ENCODE data around the gene TMEM127.

Gene TMEM127

GRCh38 chr2:96204836-96205624, 60.8 kb downstream of the TMEM127 start:
- H3K4me3 ChIP-seq (ENCODE audit: insufficient read length, low read depth) = no peak overlapping the region

GRCh38 chr2:96203130-96204028, 62.4 kb downstream of the TMEM127 start:
- TF ChIP-seq YY1 (IDR thresholded peaks at IDR 0.05; ENCODE audit: insufficient read depth, insufficient read length) = no peak
- no peak for TF ChIP-seq ZNF274 (IDR thresholded peaks at IDR 0.05; ENCODE audit: low read depth, low read length)
- no peak for TF ChIP-seq SUZ12 (IDR thresholded peaks at IDR 0.05; ENCODE audit: extremely low read depth, insufficient read depth, insufficient read length)
- Histone ChIP-seq H3K4me3 (ENCODE audit: insufficient read length, low read depth) (no peak overlapping the region), H3K27me3 (ENCODE audit: insufficient read depth, insufficient read length) (no peaks in the 10 kb centered on the region), H3K36me3 (ENCODE audit: insufficient read depth, insufficient read length, low read length) (peaks cover 18% of the 10 kb centered on the region), H3K4me1 (ENCODE audit: insufficient read depth, insufficient read length) (peaks cover 2% of the 10 kb centered on the region), H3K9ac (ENCODE audit: insufficient read length, low read depth) (no peak overlapping the region), H3K9me3 (ENCODE audit: insufficient read depth, low read length) (no peaks in the 10 kb centered on the region)
- no peak for DNase-seq (ENCODE audit: low read depth, low spot score)

More at GRCh38 chr2:96204836-96205624, 60.8 kb downstream of the TMEM127 start:
- no peak for TF ChIP-seq ZNF274 (IDR thresholded peaks at IDR 0.05; ENCODE audit: low read depth, low read length)
- no peak for TF ChIP-seq SUZ12 (IDR thresholded peaks at IDR 0.05; ENCODE audit: extremely low read depth, insufficient read depth, insufficient read length)
- no peak for TF ChIP-seq YY1 (IDR thresholded peaks at IDR 0.05; ENCODE audit: insufficient read depth, insufficient read length)
- no peak for DNase-seq (ENCODE audit: low read depth, low spot score)
- Histone ChIP-seq H3K9me3 (ENCODE audit: insufficient read depth, low read length) (no peaks in the 10 kb centered on the region), H3K36me3 (ENCODE audit: insufficient read depth, insufficient read length, low read length) (peaks cover 15% of the 10 kb centered on the region), H3K4me1 (ENCODE audit: insufficient read depth, insufficient read length) (peaks cover 6% of the 10 kb centered on the region), H3K27me3 (ENCODE audit: insufficient read depth, insufficient read length) (no peaks in the 10 kb centered on the region), H3K9ac (ENCODE audit: insufficient read length, low read depth) (no peak overlapping the region)

GRCh38 chr2:96202152-96202854, 63.5 kb downstream of the TMEM127 start:
- H3K4me1 ChIP-seq (ENCODE audit: insufficient read depth, insufficient read length) = peaks cover 2% of the 10 kb centered on the region
- TF ChIP-seq YY1 (IDR thresholded peaks at IDR 0.05; ENCODE audit: insufficient read depth, insufficient read length) (no peak), SUZ12 (IDR thresholded peaks at IDR 0.05; ENCODE audit: extremely low read depth, insufficient read depth, insufficient read length) (no peak), ZNF274 (IDR thresholded peaks at IDR 0.05; ENCODE audit: low read depth, low read length) (no peak)
- no peak overlapping the region for H3K4me3 ChIP-seq (ENCODE audit: insufficient read length, low read depth)
- H3K9me3 ChIP-seq (ENCODE audit: insufficient read depth, low read length) = no peaks in the 10 kb centered on the region
- peaks cover 18% of the 10 kb centered on the region for H3K36me3 ChIP-seq (ENCODE audit: insufficient read depth, insufficient read length, low read length)
- H3K27me3 ChIP-seq (ENCODE audit: insufficient read depth, insufficient read length) = no peaks in the 10 kb centered on the region
- H3K9ac ChIP-seq (ENCODE audit: insufficient read length, low read depth) = no peak overlapping the region
- DNase-seq (ENCODE audit: low read depth, low spot score) = no peak

- TF ChIP-seq ZNF274 (IDR thresholded peaks at IDR 0.05; ENCODE audit: low read depth, low read length) (no peak), YY1 (IDR thresholded peaks at IDR 0.05; ENCODE audit: insufficient read depth, insufficient read length) (no peak), SUZ12 (IDR thresholded peaks at IDR 0.05; ENCODE audit: extremely low read depth, insufficient read depth, insufficient read length) (no peak)
- no peaks in the 10 kb centered on the region for H3K4me1 ChIP-seq (ENCODE audit: insufficient read depth, insufficient read length)
- no peak overlapping the region for H3K9ac ChIP-seq (ENCODE audit: insufficient read length, low read depth)
Measured at GRCh38 chr2:96201338-96201737, 64.5 kb downstream of the TMEM127 start.

GRCh38 chr2:96198921-96199320, 66.9 kb downstream of the TMEM127 start:
- TF ChIP-seq YY1 (IDR thresholded peaks at IDR 0.05; ENCODE audit: insufficient read depth, insufficient read length) (no peak), ZNF274 (IDR thresholded peaks at IDR 0.05; ENCODE audit: low read depth, low read length) (no peak), SUZ12 (IDR thresholded peaks at IDR 0.05; ENCODE audit: extremely low read depth, insufficient read depth, insufficient read length) (no peak)
- no peak overlapping the region for H3K4me3 ChIP-seq (ENCODE audit: insufficient read length, low read depth)
- H3K27me3 ChIP-seq (ENCODE audit: insufficient read depth, insufficient read length) = no peaks in the 10 kb centered on the region
- no peaks in the 10 kb centered on the region for H3K9me3 ChIP-seq (ENCODE audit: insufficient read depth, low read length)
- peaks cover 28% of the 10 kb centered on the region for H3K36me3 ChIP-seq (ENCODE audit: insufficient read depth, insufficient read length, low read length)
- no peaks in the 10 kb centered on the region for H3K4me1 ChIP-seq (ENCODE audit: insufficient read depth, insufficient read length)
- no peak for DNase-seq (ENCODE audit: low read depth, low spot score)
- H3K9ac ChIP-seq (ENCODE audit: insufficient read length, low read depth) = no peak overlapping the region

More at GRCh38 chr2:96201338-96201737, 64.5 kb downstream of the TMEM127 start:
- no peak for DNase-seq (ENCODE audit: low read depth, low spot score)
- H3K4me3 ChIP-seq (ENCODE audit: insufficient read length, low read depth) = no peak overlapping the region
- H3K27me3 ChIP-seq (ENCODE audit: insufficient read depth, insufficient read length) = no peaks in the 10 kb centered on the region
- peaks cover 14% of the 10 kb centered on the region for H3K36me3 ChIP-seq (ENCODE audit: insufficient read depth, insufficient read length, low read length)
- H3K9me3 ChIP-seq (ENCODE audit: insufficient read depth, low read length) = no peaks in the 10 kb centered on the region

Data from NT2/D1 (cell line).